GM20431 (cell line): ENCODE results near the gene ZNF32.

Source experiments
- in situ Hi-C: fragments of 300-500 bp; cut with MseI, MboI; formaldehyde crosslinking; loops from one replicate; pipeline ENCODE4 v1.15.0; 2020; ENCODE audit warnings: low sequenced_read_pairs; ENCODE audit not compliant: unreplicated experiment

ZNF32 gene

GRCh38 chr10:43595739-43596298 lies 52.9 kb downstream of the ZNF32 start:
- in situ Hi-C loops: no loop called here

- in situ Hi-C loops: no loop called here
Observed at GRCh38 chr10:43594944-43595589, 53.6 kb downstream of the ZNF32 start.
